HUES6 (cell line): ENCODE measurements around the gene GLIS1.

Source experiments
- H3K27ac ChIP-seq: 2 replicates; pipeline ENCODE4 v1.7.0; 2013; ENCODE audit warnings: low read depth, mild to moderate bottlenecking, low read length, inconsistent platforms
- H3K27me3 ChIP-seq: 2 replicates; pipeline ENCODE4 v1.6.1; 2013; ENCODE audit warnings: low read length; ENCODE audit not compliant: control insufficient read depth, insufficient read depth
- H3K36me3 ChIP-seq: 2 replicates; pipeline ENCODE4 v1.6.1; 2013; ENCODE audit warnings: low read length; ENCODE audit not compliant: control insufficient read depth, insufficient read depth
- H3K4me1 ChIP-seq: 2 replicates; pipeline ENCODE4 v1.6.1; 2013; ENCODE audit warnings: low read length; ENCODE audit not compliant: control insufficient read depth, insufficient read depth
- H3K4me3 ChIP-seq: 2 replicates; pipeline ENCODE4 v1.5.1; 2013; ENCODE audit warnings: low read depth, low read length
- H3K9ac ChIP-seq: one replicate; pipeline ENCODE4 v1.6.1; 2013; ENCODE audit warnings: mild to moderate bottlenecking, low read length
- H3K9me3 ChIP-seq: 2 replicates; pipeline ENCODE4 v1.6.1; 2013; ENCODE audit warnings: low read depth, low read length; ENCODE audit not compliant: control insufficient read depth, insufficient read depth

Gene GLIS1

GRCh38 chr1:53642607-53643006, 96.4 kb downstream of the GLIS1 start:
- no peaks in the 10 kb centered on the region for H3K36me3 ChIP-seq
- H3K27ac ChIP-seq = no peak overlapping the region
- no peaks in the 10 kb centered on the region for H3K9me3 ChIP-seq
- H3K9ac ChIP-seq = no peak overlapping the region
- peaks cover 3% of the 10 kb centered on the region; the same call in 1 of the 2 replicates for H3K4me1 ChIP-seq
- H3K4me3 ChIP-seq = no peak overlapping the region
- H3K27me3 ChIP-seq = no peaks in the 10 kb centered on the region

- Histone ChIP-seq H3K27me3 (no peaks in the 10 kb centered on the region), H3K27ac (no peak overlapping the region), H3K4me1 (peaks cover 3% of the 10 kb centered on the region; the same call in 1 of the 2 replicates), H3K4me3 (no peak overlapping the region), H3K9ac (no peak overlapping the region), H3K9me3 (no peaks in the 10 kb centered on the region), H3K36me3 (no peaks in the 10 kb centered on the region)
These were observed 96.8 kb downstream of the GLIS1 start for GRCh38 chr1:53642215-53642555.

DNA sequence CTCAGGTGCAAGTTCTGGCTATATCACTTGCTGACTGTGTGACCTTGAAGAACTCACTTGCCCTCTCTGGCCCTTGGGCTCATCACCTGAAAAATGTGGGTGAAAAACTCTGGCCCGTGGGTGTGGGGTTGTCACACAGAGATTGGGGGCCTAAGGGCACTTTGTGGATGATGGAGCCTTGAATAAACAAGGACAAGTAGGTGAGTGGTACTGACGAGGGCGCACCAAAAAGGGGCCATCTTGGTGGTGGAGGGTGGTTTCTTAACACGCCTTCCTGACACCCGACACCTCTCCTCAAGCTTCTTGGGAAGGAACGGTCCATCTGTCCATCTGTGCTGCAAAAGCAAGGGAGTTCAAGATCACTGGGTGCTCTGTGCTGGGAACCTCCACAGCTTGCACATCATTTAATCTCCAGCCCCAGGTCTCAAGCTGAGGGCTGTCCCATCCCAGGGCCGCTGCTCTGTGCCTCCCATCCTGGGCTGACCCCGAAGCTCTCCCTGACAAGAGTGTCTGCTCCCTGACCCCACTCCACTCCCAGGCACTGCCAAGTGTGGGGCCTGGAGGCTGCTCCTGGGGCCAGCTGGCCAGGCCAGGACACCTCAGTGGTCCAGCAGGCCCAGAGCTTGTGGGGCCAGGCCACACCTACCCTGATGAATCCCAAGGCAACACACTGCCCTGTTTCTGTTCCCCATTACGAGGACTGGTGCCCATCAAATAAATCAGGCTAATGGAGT, 97.3 kb downstream of the GLIS1 start:
- no peak overlapping the region for H3K27ac ChIP-seq
- no peak overlapping the region for H3K9ac ChIP-seq
- peaks cover 3% of the 10 kb centered on the region; the same call in 1 of the 2 replicates for H3K4me1 ChIP-seq
- no peaks in the 10 kb centered on the region for H3K27me3 ChIP-seq
- H3K9me3 ChIP-seq = no peaks in the 10 kb centered on the region
- no peaks in the 10 kb centered on the region for H3K36me3 ChIP-seq
- no peak overlapping the region for H3K4me3 ChIP-seq

- H3K4me3 ChIP-seq = no peak overlapping the region
- H3K27ac ChIP-seq = no peak overlapping the region
- no peaks in the 10 kb centered on the region for H3K9me3 ChIP-seq
- no peaks in the 10 kb centered on the region for H3K36me3 ChIP-seq
- H3K4me1 ChIP-seq = peaks cover 3% of the 10 kb centered on the region; the same call in 1 of the 2 replicates
- H3K9ac ChIP-seq = no peak overlapping the region
- no peaks in the 10 kb centered on the region for H3K27me3 ChIP-seq
These were observed 98.3 kb downstream of the GLIS1 start for GRCh38 chr1:53640701-53641075.

DNA sequence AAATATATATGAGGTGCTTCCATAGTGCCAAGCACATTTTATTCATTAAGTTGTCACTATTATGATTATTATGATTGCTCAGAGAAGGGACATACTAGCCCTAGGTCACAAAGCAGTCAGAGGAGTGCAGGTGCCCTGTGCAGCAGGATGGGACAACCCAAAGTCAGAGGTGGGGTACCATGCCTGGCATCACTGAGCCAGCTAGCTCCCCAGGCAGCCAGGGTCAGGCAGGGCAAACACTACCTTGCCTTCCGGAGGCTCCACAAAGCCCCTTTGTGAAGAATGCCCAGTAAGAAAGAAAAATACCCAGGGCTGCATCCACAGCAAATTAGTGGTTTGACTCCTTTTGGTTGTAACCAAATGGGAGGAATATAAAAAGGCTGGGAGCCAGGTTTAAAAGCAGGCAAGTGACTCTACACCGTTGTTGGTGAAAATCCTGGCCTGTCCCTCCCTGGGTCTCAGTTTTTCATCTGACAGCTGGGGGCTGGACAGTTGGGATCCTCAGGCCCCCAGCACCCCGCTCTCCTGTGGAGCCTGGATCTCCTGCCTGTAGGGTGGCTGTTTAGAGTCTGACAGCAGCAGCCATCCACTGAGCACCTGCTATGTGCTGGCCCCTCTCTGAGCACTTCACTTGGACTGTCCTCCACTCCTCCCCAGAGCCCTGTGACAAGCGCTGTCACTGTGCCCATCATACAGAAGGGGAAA, 98.8 kb downstream of the GLIS1 start:
- H3K9me3 ChIP-seq = no peaks in the 10 kb centered on the region
- H3K4me1 ChIP-seq = peaks cover 3% of the 10 kb centered on the region; the same call in 1 of the 2 replicates
- no peak overlapping the region for H3K9ac ChIP-seq
- no peak overlapping the region for H3K4me3 ChIP-seq
- H3K36me3 ChIP-seq = no peaks in the 10 kb centered on the region
- no peak overlapping the region for H3K27ac ChIP-seq
- H3K27me3 ChIP-seq = no peaks in the 10 kb centered on the region

- Histone ChIP-seq H3K4me1 (peaks cover 11% of the 10 kb centered on the region), H3K36me3 (no peaks in the 10 kb centered on the region), H3K27ac (no peak overlapping the region), H3K4me3 (no peak overlapping the region), H3K9ac (no peak overlapping the region), H3K9me3 (no peaks in the 10 kb centered on the region), H3K27me3 (no peaks in the 10 kb centered on the region)
These were observed 99.7 kb downstream of the GLIS1 start for GRCh38 chr1:53639251-53639763.

GRCh38 chr1:53638360-53639035, 100.5 kb downstream of the GLIS1 start:
- H3K27me3 ChIP-seq = no peaks in the 10 kb centered on the region
- H3K4me3 ChIP-seq = no peak overlapping the region
- H3K4me1 ChIP-seq = peaks cover 12% of the 10 kb centered on the region
- H3K27ac ChIP-seq = no peak overlapping the region
- no peaks in the 10 kb centered on the region for H3K36me3 ChIP-seq
- H3K9me3 ChIP-seq = no peaks in the 10 kb centered on the region
- no peak overlapping the region for H3K9ac ChIP-seq

GRCh38 chr1:53637511-53638359, 101.2 kb downstream of the GLIS1 start:
- Histone ChIP-seq H3K9ac (no peak overlapping the region), H3K4me3 (no peak overlapping the region), H3K27me3 (no peaks in the 10 kb centered on the region), H3K36me3 (no peaks in the 10 kb centered on the region), H3K4me1 (peaks cover 9% of the 10 kb centered on the region), H3K9me3 (no peaks in the 10 kb centered on the region), H3K27ac (no peak overlapping the region)

- Histone ChIP-seq H3K27ac (no peak overlapping the region), H3K36me3 (no peaks in the 10 kb centered on the region), H3K9me3 (no peaks in the 10 kb centered on the region), H3K4me1 (peaks cover 9% of the 10 kb centered on the region), H3K4me3 (no peak overlapping the region), H3K27me3 (no peaks in the 10 kb centered on the region), H3K9ac (no peak overlapping the region)
These were observed 102.3 kb downstream of the GLIS1 start for GRCh38 chr1:53636621-53637171.

GRCh38 chr1:53634571-53634979, 104.4 kb downstream of the GLIS1 start:
- Histone ChIP-seq H3K4me1 (peaks cover 9% of the 10 kb centered on the region), H3K9me3 (no peaks in the 10 kb centered on the region), H3K4me3 (no peak overlapping the region), H3K27me3 (no peaks in the 10 kb centered on the region), H3K9ac (no peak overlapping the region), H3K27ac (no peak overlapping the region), H3K36me3 (no peaks in the 10 kb centered on the region)
